Measurements from ENCODE around the gene RPL19. TPM values are rescaled to one million over a fixed set of nuclear protein-coding genes. Genes with fewer than 3 reads are reported as not detected.

RPL19 gene
- polyA plus RNA-seq, 1 donor (not counting 4 experiments of a cell fraction or from before 2014, with no cell fraction given), result 1,957 TPM

GRCh38 chr17:39173526-39174274 is 26.4 kb upstream of the RPL19 start:
- Histone ChIP-seq H3K27me3 (ENCODE audit: control insufficient read depth, extremely low read depth, insufficient read depth, low read length) (peaks cover 3% of the 10 kb centered on the region), H2AFZ (ENCODE audit: control insufficient read depth, low read length) (no peak overlapping the region), H3K9me3 (ENCODE audit: control insufficient read depth, low read depth, low read length) (no peaks in the 10 kb centered on the region), H3K27ac (ENCODE audit: control insufficient read depth, insufficient read depth, low read length) (no peak overlapping the region), H3K79me2 (ENCODE audit: control insufficient read depth, insufficient read depth, low read length) (no peaks in the 10 kb centered on the region), H3K4me2 (ENCODE audit: control insufficient read depth, extremely low read depth, insufficient read depth, low read depth, low read length) (no peak overlapping the region), H4K20me1 (ENCODE audit: control insufficient read depth, extremely low read depth, insufficient read depth, low read length) (peaks cover 3% of the 10 kb centered on the region), H3K36me3 (ENCODE audit: control insufficient read depth in 2 of 2, extremely low read depth in 1 of 2, insufficient read depth in 2 of 2, low read length in 2 of 2) (peaks cover 15 to 18% of the 10 kb centered on the region in 2 experiments), H3K9me1 (ENCODE audit: control insufficient read depth, extremely low read depth, insufficient read depth, low read length) (no peaks in the 10 kb centered on the region), H3K4me1 (ENCODE audit: control insufficient read depth, extremely low read depth, insufficient read depth, low read length) (peaks cover 5% of the 10 kb centered on the region), H3K4me3 (ENCODE audit: control insufficient read depth in 2 of 3, extremely low read depth in 1 of 3, insufficient read depth in 2 of 3, low read depth in 1 of 3, low read length in 3 of 3) (no peak overlapping the region), H3K9ac (ENCODE audit: control insufficient read depth, extremely low read depth, insufficient read depth, low read length) (no peak overlapping the region)
- FAIRE-seq (no peak), DNase-seq (ENCODE audit: low read depth, low spot score) (no peak)
- dilution Hi-C loops (cut with MboI; ENCODE audit: extremely low pct_ligation_motif_present, low sequenced_read_pairs), result no loop called here
- TF ChIP-seq EZH2 (IDR thresholded peaks at IDR 0.05; ENCODE audit: low read length), result no peak

GRCh38 chr17:39174920-39175694 is 25.0 kb upstream of the RPL19 start:
- H3K27ac ChIP-seq (ENCODE audit: control insufficient read depth, insufficient read depth, low read length), result no peak overlapping the region
- H3K4me3 ChIP-seq (ENCODE audit: control insufficient read depth in 2 of 3, extremely low read depth in 1 of 3, insufficient read depth in 2 of 3, low read depth in 1 of 3, low read length in 3 of 3), result no peak overlapping the region
- H3K4me1 ChIP-seq (ENCODE audit: control insufficient read depth, extremely low read depth, insufficient read depth, low read length), result peaks cover 7% of the 10 kb centered on the region
- H2AFZ ChIP-seq (ENCODE audit: control insufficient read depth, low read length), result no peak overlapping the region
- no peaks in the 10 kb centered on the region for H3K27me3 ChIP-seq (ENCODE audit: control insufficient read depth, extremely low read depth, insufficient read depth, low read length)
- TF ChIP-seq CTCF (optimal IDR thresholded peaks at IDR 0.05 in 1 of 3, IDR thresholded peaks at IDR 0.05 in 1 of 3, conservative IDR thresholded peaks at IDR 0.05 in 1 of 3; ENCODE audit: extremely low read depth in 1 of 3, insufficient read depth in 2 of 3, low read length in 3 of 3), result peak; percentile 89 to 92 (median 89)
- TF ChIP-seq EZH2 (IDR thresholded peaks at IDR 0.05; ENCODE audit: low read length), result no peak
- H4K20me1 ChIP-seq (ENCODE audit: control insufficient read depth, extremely low read depth, insufficient read depth, low read length), result peaks cover 3% of the 10 kb centered on the region
- no peak overlapping the region for H3K4me2 ChIP-seq (ENCODE audit: control insufficient read depth, extremely low read depth, insufficient read depth, low read depth, low read length)
- no peaks in the 10 kb centered on the region for H3K9me3 ChIP-seq (ENCODE audit: control insufficient read depth, low read depth, low read length)
- DNase-seq (ENCODE audit: low read depth, low spot score) (no peak), FAIRE-seq (no peak)
- H3K79me2 ChIP-seq (ENCODE audit: control insufficient read depth, insufficient read depth, low read length), result no peaks in the 10 kb centered on the region
- peaks cover 15 to 18% of the 10 kb centered on the region in 2 experiments for H3K36me3 ChIP-seq (ENCODE audit: control insufficient read depth in 2 of 2, extremely low read depth in 1 of 2, insufficient read depth in 2 of 2, low read length in 2 of 2)
- dilution Hi-C loops (cut with MboI; ENCODE audit: extremely low pct_ligation_motif_present, low sequenced_read_pairs), result no loop called here
- H3K9me1 ChIP-seq (ENCODE audit: control insufficient read depth, extremely low read depth, insufficient read depth, low read length), result no peaks in the 10 kb centered on the region
- no peak overlapping the region for H3K9ac ChIP-seq (ENCODE audit: control insufficient read depth, extremely low read depth, insufficient read depth, low read length)

Measured in keratinocyte (primary cell).